Peyer's patch (tissue), 4 donors: ENCODE data around the gene CRTC1.

Experiments used
- CTCF ChIP-seq, 6 experiments: fragments of 450-650 bp in 4 of 6; fragments of 200-600 bp in 2 of 6; sonication (generic) in 1 of 6; IDR thresholded peaks; one replicate each; pipeline ENCODE4 v1.5.1; 2017 to 2019; ENCODE audit warnings: antibody characterized with exemption in 6 of 6, mild to moderate bottlenecking in 3 of 6, moderate library complexity in 1 of 6
- POLR2A ChIP-seq, 2 donors: fragments of 450-650 bp; IDR thresholded peaks; one replicate each; pipeline ENCODE4 v1.5.1; 2017; ENCODE audit warnings: antibody characterized with exemption in 2 of 2, mild to moderate bottlenecking in 2 of 2, moderate library complexity in 2 of 2

- TF ChIP-seq CTCF (IDR thresholded peaks at IDR 0.05): no peak
- no peak for TF ChIP-seq POLR2A (IDR thresholded peaks at IDR 0.05)
Measured at GRCh38 chr19:18756896-18757295, 73.4 kb downstream of the CRTC1 start.
